AG08396 (cell line): ENCODE data around the gene TSPAN7.

ENCODE experiments used
- DNase-seq: peaks from one replicate; pipeline ENCODE4 v3.0.0; 2012; ENCODE audit warnings: low spot score, mixed read lengths

Gene TSPAN7, protein sequence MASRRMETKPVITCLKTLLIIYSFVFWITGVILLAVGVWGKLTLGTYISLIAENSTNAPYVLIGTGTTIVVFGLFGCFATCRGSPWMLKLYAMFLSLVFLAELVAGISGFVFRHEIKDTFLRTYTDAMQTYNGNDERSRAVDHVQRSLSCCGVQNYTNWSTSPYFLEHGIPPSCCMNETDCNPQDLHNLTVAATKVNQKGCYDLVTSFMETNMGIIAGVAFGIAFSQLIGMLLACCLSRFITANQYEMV

DNA sequence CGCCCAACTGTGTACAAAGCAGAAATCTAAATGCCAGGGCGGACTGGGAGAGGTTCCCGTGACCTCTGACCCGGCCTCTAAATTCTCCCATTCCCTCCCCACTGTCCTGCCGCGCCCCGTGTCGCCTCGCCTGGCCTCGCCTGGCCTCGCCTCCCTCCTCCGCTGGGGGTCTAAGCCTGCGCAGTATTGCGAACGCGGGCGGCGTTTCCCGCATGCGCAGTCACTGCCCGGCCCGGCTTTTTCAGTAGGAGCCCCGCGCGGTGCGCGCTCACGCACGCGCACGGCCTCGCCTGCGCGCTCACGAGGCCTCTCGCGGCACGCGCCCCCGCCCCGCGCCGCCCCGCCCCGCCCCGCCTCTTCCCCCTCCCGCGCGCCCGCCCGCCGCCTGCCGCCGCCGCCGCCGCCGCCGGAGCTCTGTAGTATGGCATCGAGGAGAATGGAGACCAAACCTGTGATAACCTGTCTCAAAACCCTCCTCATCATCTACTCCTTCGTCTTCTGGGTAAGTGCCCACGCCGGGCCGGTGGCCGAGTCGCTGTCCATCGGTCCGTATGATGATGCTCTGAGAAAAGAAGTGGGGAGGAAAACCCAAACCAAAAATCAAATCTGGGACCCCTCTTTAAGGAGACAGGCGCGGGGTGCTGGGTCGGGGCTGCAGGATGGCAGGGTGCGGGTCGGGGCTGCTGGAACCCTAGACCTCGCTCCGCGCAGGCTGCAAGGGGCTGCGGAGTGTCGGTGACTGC is at the start of gene TSPAN7:
Gene TSPAN7 (plus strand): TSS at position 417 of the 743 bp plus-strand sequence. CDS start 5 bp downstream, at position 422.
- DNase-seq = peak; percentile 85

DNA sequence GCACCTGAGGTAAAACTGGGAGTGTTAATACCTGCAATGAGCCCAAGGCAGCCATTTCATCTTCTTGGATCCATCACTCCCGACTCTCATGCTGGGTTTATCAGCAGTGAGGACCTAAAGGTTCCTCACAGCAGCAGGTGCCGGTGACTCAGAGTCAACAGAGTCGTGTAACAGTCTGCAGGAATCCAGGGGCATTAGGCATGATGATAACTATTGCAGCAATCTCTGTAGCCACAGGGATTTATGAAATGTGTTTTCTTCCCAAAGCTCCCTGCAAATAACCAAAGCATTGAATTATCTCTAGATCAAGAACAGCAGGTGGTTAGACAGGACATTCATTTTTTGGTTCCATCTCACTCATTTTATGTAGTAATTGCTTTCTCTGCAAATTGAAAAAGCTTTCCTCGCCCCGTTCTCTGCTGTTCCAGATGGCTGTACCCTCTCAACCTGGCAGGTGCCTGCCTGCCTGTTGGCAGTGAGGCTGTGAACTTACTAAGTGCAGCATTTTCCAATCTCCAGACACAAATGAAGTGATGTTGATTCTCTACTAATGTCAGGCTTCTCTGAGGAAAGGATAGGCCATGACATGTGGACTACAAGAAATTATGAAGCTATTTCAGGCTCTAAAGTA is 48.1 kb upstream of the TSPAN7 start:
- no peak for DNase-seq

DNA sequence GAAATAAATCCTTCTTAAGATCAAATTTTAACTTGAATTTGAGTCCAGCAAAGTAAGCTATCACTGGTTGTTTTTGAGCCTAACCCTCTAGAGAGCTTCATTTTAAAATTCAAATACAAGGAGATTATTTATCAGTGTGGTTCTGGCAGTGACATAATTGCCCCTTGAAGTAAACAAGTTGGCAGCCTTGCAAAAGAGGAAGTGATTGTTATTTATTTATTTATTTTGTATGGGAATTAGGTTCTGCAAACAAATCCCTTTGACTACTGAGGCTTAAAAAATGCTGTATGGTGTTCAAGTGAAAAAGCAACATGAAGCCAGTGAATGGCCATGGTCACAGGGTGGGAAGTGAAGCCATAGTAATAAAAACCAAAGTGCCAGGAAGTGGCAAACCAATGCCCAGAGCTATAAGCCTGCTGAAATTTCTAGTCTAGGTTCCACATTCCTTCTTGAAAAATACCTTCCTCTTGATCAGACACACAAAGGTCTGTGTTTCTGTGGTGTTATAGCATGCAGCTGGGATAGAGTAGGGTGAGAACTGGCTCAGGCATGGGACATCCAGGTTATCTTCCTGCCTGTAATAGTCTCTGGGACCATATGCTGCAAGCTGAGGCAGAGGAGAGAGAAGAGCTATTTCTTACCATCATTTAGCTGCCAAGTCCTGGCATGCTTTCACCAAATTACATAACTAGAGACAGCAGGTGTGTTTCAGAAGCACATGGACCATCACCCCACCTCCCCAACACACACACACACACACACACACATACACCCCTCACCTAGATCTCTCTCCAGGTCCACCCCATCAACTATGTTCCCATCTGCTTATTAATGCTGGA is 47.1 kb upstream of the TSPAN7 start:
- DNase-seq = no peak

DNA sequence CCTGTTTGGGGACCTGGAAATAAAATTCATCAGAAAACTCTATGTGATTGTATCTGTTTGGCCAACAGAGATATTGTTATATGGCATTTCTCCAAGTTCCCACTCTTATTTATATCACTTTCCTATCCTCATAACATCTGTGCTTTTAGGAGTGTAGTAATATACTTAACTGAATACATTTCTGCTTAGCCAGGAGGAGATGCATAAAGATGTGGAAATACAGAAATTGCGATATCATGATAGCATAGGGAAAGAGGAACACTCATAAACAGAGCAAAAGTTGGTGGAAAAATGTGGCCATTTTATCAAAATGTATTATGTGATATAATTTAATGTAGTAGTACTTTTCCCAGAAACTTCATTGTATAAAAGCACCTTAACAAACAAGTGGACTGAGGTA is 46.1 kb upstream of the TSPAN7 start:
- no peak for DNase-seq

DNA sequence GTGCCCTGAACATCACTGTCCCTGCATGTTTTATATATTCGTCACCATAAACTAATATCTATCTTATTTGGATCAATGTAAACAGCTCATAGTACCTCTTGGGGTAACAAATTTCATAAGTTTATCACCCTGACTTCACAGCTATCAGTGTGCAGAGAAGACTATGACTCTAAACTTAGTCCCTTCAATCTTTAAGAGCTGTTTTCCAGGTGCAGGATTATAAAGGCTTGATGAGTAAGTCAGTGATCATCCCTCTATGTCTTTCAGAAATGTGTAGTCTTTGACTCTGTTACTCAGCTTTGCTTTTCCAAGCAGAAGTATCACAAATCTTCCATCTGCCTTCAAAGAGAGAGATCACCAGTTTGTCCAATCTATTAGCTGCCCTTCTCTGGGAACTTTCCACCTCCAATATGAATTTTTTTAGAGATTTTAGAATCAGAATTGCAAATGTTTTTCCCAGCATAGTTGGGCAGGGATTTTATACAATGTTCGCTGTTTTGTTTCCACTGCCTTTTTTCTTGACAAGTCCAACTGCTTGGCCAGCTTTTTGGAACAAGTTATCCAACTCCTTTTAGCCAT is 45.1 kb upstream of the TSPAN7 start:
- DNase-seq = no peak

DNA sequence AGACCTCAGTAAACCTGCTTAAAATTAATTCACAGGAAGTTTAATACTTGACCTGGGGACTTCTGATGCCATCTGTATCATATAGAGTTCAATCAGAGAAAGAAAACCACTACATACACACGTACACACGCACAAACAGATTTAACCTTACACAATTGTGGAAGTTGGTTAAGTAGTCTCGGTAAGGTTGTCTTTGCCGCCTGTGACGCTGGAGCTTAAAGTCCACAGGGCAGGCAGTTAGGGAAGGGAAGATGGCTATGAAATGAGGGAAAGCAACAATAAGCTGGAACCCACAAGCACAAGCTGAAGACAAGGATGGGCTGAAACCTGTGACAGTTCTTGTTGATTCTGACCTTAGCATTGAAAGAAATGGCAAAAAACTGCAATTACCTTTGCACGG is 41.7 kb upstream of the TSPAN7 start:
- no peak for DNase-seq

DNA sequence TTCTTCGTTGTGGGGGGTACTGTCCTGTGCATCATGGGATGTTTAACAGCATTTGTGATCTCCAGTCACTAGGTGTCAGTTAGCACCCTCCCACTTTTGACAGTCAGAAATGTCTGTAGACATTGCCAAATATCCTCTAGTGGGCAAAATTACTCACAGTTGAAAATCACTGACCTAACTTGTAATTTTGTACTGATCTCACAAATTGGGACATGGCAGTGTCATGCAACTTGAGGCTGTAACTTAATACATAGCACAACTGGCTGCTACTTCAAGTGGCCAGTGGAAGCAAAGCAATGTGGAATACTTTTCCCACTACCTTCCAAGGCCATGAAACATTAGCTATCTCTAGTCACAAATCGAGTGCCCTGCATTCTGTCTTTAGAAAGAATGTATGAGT is 23.2 kb upstream of the TSPAN7 start:
- DNase-seq = no peak

DNA sequence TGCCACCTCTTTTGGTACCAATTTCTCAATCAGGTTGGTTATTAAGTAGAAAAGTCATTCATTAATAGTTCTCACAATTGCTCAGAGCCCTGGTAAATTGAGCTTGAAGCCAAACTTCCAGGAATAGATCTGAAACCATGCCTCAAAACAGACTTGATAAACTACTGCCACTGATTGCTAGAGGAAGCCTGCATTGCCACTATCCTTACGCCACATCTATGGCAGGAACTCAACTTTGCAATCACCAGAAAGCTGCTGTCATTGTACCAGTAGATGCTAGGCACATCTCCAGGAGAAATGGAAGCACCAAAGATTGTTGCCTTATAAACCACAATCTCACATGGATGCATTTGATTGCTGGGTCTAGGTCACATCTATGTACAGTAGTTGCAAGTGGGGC is 21.6 kb upstream of the TSPAN7 start:
- DNase-seq = no peak

DNA sequence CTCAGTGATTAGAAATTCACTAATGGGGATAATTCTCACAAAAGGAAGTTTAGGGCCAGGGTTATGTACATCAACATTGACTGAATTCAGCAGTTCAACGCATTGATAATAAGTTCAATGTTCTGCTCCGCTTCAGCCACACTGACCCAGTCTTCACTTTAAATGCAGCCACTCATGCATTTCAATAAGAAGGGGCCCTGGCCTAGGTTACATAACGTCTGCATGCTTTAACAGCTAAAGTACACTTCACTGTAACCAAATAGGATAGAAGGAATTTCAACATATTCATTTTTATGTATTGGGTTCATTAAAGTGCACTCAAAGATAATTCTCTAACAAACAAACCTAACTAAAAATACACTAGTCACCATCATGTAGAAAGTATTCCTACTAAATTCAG is 12.8 kb upstream of the TSPAN7 start:
- no peak for DNase-seq

DNA sequence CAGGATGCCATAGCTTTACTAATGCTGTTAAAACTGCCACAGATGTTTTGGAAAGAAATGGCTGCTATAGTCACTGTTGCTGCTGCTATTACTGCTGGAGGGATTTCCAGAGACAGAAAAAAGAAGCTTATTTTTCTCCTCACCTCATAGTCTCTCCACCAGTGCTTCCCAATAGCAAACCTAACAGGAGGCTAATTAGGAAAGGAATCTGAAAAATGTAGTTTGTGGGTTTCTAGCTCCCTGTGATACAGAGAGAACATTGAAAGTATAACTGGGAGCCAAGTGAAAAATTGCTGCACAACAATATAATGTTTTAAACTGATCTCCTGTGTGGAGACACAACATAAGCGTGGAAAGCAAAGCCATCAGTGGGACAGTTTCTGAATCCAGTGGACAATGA is 8.6 kb upstream of the TSPAN7 start:
- DNase-seq = no peak

DNA sequence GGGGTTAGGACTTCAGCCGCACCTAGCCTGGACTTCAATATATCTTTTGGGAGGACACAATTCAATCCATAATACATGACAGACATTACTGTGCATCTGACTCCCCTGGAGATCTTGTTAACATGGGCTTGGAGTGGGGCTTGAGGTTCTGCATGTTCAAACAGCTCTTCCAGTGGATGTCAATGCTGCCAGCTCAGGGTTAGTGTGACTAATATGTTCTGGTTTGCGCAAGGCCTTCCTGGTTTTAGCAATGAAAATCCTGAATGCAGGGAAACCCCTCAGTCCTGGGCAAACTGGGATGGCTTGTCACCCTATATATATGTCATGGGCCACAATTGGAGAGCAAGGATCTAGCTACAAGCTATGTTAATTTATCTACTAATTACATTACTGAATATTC is 2.7 kb upstream of the TSPAN7 start:
- DNase-seq = no peak

DNA sequence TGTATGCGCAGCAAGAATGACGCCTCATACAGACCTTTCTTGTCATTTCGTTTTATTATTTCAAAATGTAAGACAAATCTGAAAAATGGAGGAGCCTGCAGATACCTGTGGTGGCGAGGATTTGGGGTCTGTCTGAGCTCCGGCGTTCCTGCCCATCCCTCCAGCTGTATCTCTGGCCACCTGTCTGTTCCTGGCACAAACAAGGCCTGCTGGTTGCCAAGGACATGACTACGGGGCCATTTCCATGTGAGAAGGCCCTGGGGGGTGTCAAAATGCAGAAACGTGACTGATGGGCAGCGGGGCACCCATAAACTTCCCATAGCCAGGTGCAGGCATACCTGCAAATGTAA is 591 bp upstream of the TSPAN7 start:
- DNase-seq = no peak

DNA sequence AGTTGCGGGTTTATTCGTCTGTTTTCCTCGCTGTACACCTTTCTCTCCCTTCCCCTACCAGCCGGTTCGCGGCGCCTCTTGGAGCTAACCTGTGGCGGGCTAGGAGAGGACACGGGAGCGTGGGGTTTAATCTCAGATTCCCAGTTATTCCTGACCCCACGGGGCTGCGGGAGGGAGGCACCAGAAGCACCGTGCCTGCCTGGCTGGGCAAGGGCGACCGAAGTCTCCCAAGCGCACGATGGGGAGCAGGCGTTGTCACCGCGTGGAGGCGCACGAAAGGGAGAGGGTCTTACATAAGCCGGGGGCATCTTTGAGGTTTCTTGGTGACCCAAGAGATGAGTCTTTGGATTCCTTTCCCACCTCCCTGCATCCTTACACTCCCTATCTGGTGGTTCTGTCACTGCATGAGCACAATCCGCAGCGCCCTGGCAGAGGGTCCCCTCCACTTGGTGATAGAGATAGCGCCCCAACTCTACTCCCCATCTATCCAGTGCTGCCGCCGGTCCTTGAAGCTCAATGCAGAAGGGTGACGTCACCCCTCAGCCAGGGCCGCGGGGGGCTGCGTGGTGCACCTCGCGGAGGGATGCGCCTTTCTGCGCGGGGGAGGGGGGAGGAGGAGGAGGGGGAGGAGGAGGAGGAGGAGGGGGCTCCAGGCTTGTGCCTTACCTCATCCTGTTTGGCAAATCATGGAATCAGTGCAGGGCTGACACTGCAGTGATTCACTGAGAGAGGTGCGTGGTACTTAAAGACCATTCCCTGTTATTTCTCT is 793 bp downstream of the TSPAN7 start:
- DNase-seq = no peak

DNA sequence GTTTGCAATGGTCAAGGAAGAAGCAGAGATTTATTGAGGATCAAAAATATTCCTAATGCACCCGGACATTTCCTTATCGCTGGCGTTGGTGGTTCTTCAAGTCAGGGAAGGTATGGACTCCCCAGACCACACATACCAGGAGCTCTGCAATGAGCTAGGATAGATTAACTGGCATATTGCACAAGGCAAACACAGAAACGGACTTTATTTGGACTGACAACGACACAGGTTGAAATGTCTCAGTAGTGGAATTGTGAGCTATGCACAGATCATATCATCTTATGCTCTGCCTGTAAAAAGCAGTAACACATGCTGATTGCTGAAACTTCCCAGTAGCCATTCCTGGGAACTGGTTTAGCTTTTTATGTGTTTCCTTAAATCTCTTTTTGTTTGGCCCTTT is 1.7 kb downstream of the TSPAN7 start:
- DNase-seq = no peak

DNA sequence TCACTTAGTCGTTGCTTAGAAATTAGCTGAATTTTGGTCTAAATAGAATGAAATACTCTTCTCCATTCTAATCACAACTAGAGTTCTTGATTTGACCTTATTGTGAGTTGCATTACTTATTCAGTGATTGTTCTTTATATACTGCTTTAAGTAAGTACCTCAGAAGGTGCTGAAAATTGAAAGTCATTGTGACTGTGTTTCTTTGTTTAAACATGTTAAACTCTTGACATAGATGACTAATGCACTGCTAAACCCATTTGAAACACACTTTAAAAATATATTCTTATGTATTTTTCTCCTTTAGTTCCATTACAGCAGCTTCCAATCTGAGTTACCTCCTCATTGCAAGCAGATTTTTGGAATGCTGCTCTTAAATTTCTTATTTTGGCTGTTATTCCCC is 9.1 kb downstream of the TSPAN7 start:
- DNase-seq = no peak

DNA sequence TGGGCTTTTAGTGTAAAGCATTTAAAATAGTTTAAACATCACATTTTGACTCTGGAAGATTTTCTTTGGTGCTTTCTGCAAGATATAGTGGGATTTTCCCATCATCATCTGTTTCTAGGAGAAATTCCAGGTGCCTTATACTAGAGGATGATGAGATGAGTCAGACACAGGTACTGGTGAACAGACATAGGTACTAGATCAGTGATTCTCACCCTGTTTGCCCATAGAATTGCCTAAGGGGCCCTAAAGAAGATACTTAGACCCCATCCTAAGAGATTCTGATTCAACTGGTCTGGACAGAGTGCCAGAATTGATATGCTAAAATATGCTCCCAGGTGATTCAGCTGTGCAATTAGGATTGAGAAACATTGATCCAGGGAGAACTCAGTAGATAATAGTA is 9.7 kb downstream of the TSPAN7 start:
- DNase-seq = no peak

DNA sequence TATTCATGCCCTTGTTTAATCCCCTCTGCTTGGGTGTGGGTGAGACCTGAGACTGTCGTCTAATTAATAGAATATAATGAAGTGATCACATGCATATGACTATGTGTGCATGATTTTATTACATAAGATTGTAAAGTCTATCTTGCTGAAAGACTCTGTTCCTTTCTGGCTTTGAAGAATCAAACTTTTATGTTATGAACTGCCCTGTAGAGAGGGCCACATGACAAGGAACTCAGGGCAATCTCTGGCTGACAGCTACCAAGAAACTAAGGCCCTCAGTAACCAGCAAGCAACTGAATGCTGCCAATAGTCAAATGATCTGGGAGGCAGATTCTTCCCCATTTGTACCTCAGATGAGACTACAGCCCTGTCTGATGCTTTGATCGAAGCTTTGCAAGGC is 13.5 kb downstream of the TSPAN7 start:
- no peak for DNase-seq

DNA sequence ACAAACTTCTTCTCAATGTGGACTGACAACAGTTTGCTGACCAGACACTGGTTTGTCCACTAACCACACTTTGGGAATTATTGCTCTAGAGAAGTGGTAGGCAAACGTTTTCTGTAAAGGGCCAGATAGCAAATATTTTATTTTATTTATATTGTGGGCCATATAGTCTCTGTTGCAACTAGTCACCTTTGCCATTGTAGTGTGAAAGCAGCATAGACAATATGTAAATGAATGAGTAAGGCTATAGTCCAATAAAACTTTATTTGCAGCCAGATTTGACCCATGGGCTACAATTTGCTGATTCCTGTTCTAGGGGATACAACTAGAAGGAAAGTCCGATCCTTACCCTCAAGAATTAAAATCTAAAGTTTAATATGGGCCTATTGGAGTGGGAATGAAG is 14.5 kb downstream of the TSPAN7 start:
- DNase-seq = no peak

DNA sequence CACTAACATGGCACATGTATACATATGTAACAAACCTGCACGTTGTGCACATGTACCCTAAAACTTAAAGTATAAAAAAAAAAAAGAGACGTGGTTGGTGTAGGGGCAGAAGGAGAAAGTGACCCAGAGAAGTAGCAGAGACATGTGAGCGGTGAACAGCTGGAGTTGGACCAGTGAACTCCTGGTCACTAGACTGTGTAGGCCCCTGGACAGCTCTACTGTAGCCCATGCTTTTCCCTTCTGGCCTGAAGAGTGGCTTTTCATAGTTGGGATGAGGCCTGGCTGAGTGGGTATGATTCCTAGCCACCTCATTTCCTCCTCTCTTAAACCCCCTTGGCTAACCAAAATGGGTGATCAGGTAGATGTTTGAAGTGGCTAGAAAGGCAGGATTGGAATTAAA is 16.4 kb downstream of the TSPAN7 start:
- DNase-seq = no peak

DNA sequence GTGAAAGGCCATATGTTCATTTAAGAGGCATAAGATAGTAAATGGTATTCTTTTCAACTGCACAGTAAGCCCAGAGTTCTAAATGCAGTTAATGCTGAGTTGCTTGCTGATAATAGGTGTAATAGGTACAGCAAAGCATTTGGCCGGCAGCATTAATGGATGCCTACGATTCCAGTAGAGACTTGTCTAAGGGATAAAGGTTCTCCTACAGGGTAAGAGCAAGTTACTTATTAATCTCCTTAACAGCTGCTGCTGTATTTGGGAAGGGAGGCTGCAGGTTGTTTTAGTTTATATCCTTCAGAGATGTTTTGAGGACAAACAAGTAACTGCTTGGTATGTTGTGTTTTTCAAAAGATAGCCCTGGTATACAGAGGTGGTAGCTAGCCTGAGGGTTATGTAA is 16.8 kb downstream of the TSPAN7 start:
- no peak for DNase-seq

DNA sequence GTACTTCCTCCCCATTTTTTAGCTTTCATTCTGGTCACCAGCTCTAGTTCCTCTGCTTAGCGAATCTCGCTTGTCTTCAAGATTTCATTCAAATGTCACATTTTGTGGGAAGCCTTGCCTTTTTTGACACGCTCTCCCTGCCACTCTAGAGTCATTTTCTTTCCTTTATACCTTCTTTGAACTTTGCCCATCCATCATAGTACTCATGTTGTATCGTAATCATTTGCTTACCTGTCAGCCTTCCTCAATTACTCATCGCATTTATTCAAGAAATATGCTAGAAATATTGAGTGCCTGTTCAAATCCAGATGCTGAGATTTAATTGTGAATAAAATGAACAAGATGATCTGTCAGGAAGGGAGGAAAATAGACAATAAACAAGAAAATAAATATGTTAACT is 21.8 kb downstream of the TSPAN7 start:
- DNase-seq = no peak

DNA sequence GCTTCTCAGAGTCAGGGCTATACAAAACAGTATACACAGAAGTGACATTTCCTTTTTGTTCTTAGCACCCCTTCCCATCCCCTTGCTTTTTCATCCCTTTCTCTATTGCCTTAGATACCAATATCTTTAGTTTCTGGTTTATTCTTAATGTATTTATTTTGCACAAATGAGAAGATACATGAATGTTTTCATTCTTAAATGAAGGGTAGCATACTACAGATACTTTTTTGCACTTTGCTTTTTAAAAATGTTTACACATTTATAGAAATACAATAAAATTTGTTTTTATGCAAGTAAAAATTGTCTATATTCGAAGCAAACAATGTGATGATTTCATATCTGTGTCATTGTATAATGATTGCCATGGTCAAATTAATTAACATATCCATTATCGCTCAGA is 33.1 kb downstream of the TSPAN7 start:
- no peak for DNase-seq
